NK-92 (cell line): Measurements from ENCODE around the gene DNHD1.

Experiments used
- DNase-seq: peaks from one replicate; lab custom pipeline; 2025; ENCODE audit not compliant: unreplicated experiment; lab: John Stamatoyannopoulos, UW

Gene DNHD1

DNA sequence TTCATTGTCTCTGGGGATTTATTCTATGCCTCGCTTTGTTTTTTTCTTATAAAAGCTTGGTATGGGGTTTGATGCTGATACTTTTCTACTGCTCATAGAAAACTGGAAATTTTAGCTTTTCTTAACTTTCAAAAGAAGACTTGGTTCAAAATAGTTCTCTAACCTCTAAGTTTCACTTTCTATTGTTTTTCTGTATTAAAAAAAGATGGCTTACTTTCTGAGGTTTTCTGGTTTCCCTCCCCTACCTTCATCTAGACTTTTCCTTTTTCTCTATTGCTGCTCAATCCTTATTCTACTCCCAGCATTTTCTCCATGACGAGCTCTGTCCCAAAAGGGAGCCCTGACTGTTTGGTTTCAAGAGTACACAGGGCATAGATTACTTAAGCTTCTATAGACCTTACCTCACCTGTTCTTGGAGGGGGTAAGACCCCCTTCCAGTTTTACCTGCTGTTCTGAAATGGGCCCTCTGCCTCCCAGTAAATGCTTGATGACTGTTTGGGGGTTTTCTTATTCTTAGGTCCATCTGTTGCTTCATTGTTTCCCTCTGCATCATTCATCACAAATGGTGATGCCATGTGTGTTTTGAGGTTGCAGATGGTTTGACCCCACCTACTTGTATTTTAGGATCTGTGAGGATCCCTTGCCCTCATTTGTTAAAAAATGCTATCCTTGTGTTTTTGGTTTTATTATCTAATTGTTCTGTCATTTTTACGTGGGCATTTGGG is 29.5 kb downstream of the DNHD1 start:
- DNase-seq = no peak

DNA sequence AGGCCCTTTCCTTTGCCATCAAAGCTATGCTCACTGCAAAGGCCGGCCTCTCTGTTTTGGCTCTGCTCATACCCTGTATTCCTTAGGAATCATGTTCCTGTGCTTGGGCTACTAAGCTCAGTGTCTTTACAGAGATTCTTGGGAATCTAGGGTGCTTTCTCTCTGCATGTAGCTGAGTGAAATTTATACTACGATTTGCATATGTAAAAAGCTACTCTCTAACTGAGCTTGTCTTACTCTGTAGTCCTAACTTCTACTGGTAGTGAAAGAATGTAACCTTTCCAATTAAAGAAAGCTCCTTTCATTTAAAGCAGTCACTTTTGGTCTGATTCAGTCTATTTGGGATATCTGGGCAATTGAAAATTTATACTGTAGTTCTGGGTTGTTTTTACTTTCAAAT is 32.2 kb downstream of the DNHD1 start:
- no peak for DNase-seq

DNA sequence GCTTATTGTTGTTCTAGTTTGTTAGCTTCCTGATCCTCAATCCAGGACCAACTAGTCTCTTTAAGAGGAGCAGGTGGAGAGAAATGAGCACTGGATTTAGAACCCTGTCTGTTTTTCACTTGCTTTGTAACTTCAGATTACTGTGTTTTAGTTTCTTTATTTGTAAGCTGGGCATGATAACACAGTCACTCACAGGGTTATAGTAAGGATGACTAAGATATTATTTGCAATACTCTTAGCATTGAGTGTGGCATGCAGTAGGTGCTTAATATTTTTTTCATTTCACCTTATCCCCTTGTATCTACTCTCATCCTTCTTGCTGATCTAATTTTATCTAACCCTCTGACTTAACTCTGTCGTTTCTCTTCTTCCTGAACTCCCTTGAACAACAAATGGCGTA is 33.8 kb downstream of the DNHD1 start:
- no peak for DNase-seq

DNA sequence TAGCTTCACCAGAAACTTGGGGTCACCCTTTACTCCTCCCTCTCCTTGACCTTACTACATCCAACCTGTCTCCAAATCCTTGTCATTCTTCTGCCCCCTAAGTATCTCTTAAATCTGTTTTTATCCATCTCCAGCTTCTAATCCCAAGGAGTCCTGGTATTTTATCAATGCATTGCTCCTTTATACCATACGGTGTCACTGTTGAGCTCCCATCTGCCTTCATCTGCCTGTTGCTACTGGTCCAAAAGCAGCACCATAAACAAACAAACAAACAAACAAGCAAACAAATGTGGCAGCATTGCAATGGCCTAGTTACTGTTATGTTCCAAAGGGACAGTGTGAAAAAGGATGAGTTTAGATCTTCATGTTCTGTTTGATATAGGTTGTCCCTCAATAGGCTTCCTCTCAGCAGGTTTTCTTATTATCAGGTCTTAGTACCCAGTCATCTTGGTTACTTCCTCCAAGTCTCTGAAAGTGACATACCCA is 34.2 kb downstream of the DNHD1 start:
- DNase-seq = no peak

DNA sequence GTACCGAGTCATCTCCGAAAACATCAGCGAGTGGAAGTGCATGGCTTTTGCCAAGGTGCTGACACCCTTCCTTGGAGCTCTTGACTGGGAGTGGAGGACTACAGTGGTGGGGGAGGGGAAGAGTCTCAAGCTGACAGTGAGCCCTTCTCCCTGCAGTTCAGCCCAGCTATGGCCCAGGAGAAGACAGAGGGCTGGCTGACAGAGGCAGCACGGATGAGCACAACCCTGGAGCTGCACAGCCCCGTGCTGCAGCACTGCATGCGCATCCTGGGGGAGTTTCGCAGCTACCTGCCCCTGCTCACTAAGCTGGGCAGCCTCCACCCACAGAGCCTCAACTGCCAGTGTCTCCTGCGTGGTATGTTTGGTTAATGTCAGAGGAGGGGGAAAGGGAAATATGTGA is 41.4 kb downstream of the DNHD1 start:
- DNase-seq = no peak

DNA sequence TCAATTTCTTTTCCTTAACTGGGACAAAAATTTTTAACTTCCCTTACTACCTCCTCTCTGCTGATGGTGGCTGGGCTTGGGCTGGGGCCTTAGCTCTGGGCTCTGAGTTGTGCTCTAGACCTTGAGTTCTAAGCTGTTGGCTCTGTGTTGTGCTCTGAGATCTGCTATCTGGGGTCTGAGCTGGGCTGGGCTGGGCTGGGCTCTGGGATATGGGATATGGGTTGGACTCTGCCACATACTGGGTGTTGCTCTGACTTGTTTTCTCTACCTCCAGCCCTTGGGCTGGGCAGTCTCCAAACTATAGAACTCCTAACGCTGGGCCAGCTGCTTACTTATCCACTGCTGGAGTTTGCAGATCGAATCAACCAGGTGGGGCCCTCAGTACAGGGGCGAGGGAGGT is 41.9 kb downstream of the DNHD1 start:
- no peak for DNase-seq

DNA sequence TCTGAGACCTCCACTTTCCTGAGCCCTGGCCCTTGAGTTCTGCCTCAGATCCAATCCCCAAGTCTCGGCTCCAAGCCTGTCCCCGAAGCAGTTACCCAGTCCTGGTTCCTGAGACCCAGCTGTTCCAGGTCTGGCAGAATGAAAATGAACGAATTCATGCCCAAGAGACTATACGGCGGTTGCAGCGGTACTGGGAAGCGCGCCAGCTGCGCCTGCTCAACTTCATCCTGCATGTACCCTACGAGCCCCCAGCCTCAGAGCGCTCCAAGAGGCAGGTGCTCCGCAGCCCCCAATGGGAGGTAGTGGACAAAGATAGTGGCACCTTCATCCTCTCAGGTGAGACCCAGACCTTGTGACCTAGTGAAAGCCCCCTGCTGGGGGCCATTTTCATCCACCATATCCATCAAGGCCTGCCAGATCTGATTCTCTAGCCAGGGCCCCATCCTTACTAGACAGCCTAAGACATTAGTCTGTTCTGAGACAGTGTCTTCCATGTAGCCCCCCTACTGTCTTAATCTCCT is 42.7 kb downstream of the DNHD1 start:
- DNase-seq = no peak

DNA sequence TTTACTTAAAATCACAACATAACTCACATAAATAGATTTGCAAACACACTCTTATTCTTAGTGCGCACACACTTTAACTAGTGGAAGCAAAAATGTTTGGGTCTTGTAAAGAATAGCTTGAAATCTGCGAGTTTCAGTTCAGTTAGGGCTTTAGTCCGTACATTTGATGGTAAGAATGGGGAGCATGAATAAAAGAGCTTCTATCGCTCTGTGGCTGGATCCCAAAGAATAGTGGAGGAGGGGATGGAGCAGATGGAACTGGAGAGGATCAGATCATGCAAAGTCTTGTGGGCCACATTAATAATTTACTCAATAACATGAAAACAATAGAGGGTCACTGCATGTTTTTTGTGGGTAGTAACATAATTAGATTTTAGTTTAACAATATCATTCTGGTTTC is 44.3 kb downstream of the DNHD1 start:
- DNase-seq = no peak

DNA sequence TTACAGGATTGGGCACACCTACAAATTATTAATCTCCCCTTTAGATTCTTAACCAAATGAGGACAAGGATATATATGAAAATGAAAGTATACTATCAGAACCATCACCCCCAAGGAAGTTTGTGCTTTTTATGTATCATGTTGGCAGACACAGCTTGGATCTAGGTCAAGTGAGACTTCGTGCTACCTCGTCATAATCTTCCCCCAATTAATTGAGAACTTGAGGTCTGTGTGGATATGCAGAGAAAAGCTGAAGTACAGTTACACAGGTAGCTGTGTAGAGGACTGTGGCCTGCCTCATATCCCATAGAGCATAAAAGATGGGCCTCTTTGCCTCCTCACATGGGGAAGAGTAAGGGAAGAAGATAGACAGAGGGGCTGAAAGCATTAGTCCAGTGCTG is 45.6 kb downstream of the DNHD1 start:
- DNase-seq = no peak

DNA sequence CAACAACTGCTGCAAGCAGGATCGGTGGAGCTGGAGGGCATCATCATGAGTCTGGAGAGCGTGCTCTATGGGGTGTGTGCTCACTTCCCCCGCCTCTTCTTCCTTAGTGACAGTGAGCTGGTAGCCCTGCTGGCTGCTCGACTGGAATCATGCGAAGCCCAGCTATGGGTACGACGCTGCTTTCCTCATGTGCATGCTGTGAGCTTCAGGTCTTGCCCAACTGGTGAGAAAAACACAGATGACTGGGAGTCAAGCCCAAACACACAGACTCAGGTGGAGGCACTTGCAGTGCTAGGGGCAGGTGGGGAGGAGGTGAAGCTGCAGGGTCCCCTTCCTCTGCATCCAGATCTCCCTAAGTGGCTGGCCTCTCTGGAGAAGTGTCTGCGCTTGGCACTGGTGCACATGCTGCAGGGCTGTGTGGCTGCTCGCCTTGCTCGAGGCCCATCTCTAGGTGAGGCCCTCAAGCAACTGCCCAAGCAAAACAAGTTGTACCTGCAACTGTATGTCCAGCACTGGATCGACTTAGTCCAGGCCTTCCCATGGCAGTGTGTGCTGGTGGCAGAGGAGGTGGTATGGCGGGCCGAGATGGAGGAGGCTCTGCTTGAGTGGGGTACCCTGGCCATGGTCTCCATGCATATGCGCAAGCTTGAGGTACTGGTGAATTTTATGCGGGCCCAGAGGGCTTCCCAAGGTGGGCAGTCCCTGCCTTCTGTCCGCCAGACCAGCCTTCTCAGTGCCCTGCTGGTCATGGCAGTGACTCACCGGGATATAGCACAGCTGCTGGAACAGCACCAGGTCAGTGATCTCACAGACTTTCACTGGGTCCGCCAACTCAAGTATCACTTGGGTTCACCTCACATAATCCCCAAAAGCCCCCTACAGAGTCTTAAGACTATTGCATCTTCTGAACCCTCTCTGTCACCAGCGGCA is 48.1 kb downstream of the DNHD1 start:
- DNase-seq = no peak

DNA sequence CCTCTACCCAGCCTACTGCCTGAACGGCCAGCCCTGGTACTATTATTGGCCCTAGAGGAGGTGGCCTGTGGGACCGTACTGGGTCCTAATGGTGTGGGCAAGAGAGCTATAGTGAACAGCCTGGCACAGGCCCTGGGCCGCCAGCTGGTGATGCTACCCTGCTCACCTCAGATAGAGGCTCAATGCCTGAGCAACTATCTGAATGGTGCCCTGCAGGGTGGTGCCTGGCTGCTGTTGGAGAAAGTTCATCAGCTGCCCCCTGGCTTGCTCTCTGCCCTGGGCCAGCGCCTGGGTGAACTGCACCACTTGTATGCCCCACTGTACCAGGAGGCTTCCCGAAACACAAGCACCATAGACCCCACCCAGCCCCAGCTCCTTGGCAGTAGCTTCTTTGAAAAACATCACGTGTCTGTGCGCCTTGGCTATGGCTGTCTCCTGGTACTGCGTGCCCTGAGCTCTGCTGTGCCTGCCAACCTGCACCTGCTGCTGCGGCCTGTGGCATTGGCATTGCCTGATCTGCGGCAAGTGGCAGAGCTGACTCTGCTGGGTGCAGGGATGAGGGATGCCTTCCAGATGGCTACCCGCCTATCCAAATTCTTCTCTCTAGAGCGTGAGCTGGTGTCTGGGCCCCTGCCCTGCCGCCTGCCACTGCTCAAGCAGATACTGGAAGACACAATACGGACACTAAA is 49.0 kb downstream of the DNHD1 start:
- DNase-seq = no peak

DNA sequence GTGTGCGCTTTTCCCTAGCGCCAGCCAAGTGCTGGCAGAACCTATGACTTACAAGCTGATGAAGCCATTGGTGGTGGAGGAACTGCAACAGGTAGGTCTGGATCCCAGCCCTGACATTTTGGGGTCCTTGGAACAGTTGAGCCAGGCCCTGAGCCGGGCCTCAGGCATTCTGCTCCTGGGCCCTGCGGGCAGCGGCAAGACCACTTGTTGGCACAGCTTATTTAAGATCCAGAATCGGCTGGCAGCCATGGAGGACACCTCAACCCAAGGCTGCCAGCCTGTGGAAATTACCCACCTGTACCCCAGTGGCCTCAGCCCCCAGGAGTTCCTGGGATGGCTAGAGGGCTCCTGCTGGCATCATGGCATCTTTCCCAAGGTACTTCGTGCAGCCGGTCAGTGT is 49.7 kb downstream of the DNHD1 start:
- DNase-seq = no peak

DNA sequence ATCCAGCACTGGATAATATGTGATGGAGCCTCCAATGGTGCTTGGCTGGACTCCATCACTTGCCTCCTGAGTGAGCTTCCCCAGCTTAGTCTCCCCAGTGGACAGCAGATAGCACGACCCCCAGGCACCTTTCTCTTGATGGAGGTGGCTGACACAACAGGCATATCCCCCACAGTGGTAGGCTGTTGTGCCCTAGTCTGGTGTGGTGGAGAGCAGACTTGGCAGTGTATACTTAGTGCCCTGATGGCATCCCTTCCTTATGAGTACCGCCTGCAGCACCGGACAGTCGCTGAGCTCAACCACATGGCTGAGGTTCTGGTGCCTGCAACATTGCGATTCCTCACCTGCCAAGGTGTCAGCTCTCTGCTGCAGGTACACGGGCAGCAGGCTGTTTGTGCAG is 50.1 kb downstream of the DNHD1 start:
- no peak for DNase-seq

DNA sequence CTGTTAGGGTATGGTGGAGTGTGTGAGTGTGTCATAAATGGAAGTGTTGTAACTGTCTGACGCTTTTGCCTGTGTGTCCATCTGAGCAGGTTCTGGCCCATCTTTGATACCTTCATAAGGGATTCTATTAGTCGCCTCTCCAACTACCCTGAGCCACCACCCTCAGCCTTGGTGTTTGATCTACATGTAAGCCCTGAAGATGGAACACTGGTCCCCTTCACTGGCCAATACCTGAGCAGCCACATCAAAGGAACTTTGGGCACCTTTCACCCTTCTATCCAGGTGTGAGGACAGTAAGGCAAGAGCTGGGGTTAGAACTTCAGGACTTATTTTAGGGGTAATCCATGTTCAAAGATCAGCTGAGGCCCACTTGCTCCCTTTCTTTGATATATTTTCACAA is 51.0 kb downstream of the DNHD1 start:
- no peak for DNase-seq

DNA sequence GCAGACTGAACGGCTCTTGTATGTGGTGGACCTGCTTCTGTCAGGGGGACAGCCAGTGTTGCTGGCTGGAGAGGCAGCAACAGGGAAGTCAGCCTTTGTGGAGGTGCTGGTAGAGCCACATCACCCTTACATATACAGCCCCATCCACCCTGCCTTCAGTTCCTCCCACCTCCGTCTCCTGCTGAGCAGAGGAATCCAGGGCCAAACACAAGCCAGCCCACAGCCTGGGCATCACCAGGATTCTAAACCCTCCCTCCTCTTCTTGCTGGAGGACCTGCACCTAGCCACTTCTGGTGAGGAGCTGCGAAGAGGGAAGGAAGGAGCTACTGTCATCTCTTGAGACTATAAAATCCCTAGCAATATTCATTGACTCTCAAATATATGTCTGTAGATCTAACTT is 51.6 kb downstream of the DNHD1 start:
- no peak for DNase-seq

DNA sequence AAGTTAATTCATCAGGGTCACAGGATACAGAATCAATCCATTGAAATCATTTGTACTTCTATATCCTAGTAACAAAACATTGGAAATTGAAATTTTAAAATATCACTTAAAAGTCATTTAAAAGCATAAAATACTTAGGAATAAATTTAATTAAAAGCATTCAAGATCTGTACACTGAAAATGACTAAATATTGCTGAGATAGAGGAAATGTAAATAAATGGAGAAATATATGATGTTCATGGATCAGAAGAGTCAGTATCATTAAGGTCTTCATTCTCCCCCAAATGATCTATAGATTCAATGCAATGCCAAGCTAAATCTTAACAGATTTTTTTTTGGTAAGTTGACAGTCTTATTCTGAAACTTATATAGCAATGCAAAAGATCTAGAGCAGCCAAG is 56.6 kb downstream of the DNHD1 start:
- no peak for DNase-seq

DNA sequence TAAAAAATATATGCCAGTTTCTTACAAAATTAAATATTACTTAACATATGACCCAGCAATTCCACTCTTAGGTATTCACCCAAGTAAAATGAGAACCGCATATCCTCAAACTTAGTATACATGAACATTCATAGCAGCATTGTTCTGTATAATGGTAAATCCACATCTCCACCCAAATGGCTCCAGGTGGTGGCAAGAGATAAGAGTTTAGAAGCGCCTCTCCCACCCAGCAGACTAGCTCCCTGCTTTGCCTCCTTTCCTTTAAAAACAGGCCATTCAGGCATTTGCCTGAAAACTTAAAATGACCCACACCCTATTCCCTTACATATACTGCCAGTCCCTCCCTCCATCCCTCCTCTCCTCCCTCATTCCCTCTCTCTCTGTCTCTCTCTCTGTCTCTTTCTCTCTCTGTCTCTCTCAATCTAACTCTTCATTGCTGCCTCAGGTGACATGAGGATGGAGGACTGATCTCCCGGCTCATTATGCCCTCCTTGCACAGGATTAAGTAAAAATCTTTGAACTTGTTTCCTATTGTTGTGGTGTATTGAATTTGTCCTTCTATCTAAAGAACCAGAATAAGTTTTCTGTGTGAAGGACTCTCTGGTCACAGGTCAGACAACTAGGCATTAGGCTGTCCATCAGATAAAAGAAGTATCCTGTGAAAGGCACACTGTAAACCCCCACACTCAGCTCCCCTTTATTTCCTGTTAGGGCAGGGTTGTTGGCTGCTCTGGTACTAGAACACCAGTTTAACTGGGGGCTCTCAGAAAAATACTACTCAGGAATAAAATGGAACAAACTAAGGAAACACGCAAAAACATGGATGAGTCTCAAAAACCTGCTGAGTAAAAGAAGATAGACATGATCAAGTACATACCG is 58.0 kb downstream of the DNHD1 start:
- DNase-seq = no peak

DNA sequence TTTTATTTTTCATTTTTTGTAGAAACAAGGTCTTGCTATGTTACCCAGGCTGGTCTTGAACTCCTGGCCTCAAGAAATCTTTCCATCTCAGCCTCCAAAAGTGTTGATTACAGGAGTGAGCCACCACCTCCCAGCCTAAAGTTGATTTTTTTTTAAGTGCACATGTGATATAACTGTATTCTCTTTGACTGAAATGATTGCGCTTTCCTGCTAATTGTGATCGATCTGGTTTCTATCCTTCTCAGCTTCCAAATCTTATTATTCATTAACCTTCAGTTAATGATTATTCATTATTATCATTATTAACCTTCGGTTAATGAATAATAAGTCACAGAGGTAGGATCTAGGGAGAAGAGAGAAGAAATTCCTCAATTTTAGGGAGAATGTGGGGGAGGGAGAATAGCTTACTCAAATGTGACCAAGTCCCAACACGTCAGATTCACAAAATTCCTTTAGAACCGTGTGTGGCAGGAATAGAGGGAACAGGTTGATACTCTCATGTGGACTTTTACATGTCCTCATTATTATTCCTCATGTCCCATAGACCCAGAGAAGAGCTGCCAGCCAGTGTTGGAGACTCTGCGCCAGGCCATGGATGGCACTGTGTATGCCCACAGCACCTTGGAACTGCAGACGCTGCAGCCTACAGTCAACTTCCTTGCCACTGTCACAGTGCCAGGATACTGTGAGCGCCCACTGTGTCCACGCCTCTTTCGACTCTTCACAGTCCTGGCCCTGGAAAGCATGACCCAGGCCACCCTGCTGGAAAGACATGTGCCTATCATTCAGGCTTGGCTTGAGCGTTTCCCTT is 59.3 kb downstream of the DNHD1 start:
- no peak for DNase-seq

DNA sequence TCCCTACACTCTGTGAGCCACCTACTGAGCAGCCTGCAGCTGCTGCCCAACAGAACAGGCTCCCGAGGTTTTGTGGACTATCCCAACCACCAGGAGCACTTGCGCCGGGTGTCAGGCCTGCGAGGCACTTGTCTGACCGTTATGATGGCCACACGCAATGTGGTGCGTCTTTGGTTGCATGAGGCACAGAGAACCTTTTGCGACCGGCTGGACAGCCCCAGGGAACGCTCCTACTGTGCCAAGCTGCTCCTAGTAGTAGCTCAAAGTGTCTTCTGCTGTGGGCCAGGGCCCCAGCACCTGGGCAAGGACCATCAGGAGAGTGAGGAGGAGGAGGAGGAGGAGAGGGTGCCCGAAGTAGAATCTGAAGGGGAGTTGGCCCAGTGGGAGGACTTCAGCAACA is 60.0 kb downstream of the DNHD1 start:
- DNase-seq = no peak
